ENCODE measurements around the gene SRP72.

Gene SRP72

DNA sequence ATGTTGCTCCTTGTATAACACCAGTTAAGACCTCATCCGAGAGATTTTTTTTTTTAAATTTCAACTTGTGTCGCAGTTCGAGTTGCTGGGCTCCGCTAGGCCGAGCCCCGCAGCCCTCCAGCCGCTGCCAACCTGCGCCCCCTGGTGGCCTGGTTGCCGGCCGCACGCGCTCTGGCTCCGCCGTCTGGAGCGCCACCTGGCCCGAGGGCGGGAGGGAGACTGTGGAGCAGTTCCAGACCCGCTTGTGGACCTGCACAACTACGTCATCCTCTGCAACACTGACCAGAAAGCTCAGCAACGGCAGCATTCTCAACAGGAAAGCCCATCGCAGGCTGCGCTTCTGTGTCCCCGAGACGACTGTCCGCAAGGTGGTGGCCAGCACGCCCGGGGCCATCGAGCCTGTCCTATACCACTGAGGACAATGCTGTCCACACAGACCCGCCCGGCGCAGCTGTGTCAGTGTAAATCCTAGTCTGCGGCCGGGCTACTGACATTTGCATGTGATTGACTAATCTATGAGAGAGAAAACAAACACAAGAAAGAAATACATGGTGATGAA lies 77.2 kb downstream of the SRP72 start:
- DNase-seq (ENCODE audit: low read depth, low spot score), result peak; percentile 70

DNA sequence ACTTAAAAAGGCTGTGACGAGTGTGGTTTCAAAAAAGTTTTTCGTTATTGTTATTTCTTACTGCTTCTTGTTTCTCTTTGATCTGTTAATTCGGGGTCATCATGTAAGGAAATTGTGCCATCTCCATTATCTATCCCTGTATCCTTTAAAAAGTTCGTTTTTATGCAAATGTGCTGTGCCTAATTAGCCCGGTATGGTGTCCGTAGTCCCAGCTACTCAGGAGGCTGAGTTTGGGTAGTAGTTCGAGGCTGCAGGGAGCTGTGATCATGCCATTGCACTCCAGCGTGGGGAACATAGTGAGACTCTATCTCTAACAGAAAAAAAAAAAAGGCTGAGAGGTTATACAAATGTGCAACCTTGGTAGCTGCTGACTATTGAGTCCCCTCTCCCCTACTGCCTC lies 83.2 kb downstream of the SRP72 start:
- DNase-seq (ENCODE audit: low read depth, low spot score), result no peak

DNA sequence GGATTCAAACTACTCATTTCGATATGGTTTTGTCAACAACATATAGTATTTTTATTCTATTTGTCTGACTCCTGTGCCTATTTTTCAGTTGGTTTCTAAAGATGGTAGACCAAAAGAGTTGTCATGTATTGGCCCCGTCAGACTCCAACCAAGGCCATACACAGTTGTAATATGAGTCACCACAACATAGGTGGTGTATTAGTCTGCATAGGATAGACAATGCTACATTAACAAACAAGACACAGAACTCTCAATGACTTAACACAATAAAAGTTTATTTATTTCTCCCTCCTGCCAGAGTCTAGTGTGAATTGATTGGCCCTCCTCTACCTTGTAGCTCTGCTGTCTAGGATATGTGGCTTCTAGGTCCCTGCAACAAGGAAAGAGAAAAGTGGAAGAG lies 84.1 kb downstream of the SRP72 start:
- no peak for DNase-seq (ENCODE audit: low read depth, low spot score)

DNA sequence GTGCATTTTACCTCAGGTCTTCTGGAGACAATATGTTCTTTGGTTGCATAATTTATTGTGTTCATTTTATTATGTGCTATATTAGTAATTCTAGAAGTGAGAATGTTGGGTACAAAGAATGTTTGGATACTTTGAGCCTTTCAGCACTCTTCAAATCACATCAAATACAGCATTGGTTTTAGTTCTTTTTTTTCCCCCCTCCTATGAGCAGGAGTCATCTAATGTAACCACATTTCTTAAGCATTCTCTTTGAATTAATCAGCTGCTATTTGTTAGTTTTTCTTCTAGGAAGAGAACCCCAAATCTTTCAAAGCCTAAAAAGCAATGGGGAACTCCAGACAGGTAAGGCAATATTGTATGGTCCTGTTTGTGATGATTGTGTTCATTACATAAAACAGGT lies 84.9 kb downstream of the SRP72 start:
- no peak for DNase-seq (ENCODE audit: low read depth, low spot score)

Measured in activated CD4-positive, CD25-positive, alpha-beta regulatory T cell treated with anti-CD3 and anti-CD28 coated beads, Interleukin-2, amount 50 U/mL, for 16 hours (primary cell).